ENCODE data around the gene TANGO6.

The TANGO6 gene

GRCh38 chr16:68894714-68895113, 51.4 kb downstream of the TANGO6 start:
- TF ChIP-seq ZFX (IDR thresholded peaks at IDR 0.05; ENCODE audit: borderline replicate concordance), result no peak
- TF ChIP-seq, protein P1, sequence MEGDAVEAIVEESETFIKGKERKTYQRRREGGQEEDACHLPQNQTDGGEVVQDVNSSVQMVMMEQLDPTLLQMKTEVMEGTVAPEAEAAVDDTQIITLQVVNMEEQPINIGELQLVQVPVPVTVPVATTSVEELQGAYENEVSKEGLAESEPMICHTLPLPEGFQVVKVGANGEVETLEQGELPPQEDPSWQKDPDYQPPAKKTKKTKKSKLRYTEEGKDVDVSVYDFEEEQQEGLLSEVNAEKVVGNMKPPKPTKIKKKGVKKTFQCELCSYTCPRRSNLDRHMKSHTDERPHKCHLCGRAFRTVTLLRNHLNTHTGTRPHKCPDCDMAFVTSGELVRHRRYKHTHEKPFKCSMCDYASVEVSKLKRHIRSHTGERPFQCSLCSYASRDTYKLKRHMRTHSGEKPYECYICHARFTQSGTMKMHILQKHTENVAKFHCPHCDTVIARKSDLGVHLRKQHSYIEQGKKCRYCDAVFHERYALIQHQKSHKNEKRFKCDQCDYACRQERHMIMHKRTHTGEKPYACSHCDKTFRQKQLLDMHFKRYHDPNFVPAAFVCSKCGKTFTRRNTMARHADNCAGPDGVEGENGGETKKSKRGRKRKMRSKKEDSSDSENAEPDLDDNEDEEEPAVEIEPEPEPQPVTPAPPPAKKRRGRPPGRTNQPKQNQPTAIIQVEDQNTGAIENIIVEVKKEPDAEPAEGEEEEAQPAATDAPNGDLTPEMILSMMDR (IDR thresholded peaks at IDR 0.05), result no peak
- H3K27ac ChIP-seq, result no peak overlapping the region

GRCh38 chr16:68898026-68898425, 54.7 kb downstream of the TANGO6 start:
- no peak overlapping the region for H3K27ac ChIP-seq
- TF ChIP-seq, protein P1 (IDR thresholded peaks at IDR 0.05), result no peak
- TF ChIP-seq ZFX (IDR thresholded peaks at IDR 0.05; ENCODE audit: borderline replicate concordance), result no peak

DNA sequence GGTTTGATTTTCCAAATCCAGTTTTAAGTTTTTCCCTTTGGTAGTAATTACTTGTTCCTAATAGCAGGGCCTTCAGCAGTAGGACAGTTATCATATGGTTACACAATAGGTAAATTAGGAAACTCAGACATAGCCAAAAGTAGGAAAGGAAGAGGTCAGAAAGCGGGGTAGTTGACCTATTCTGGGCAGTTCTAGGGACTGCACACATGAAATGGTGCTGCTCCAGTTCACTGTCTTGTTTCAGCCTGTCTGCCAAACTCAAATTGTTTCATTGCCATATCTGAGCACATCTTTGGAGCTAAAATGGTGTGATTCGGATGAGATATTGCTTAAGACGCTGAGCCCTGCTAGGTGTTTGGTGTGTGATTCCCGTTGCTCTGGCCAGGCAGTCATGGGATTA, 56.7 kb downstream of the TANGO6 start:
- TF ChIP-seq, protein P1 (IDR thresholded peaks at IDR 0.05), result no peak
- no peak for TF ChIP-seq ZFX (IDR thresholded peaks at IDR 0.05; ENCODE audit: borderline replicate concordance)
- H3K27ac ChIP-seq, result no peak overlapping the region

- TF ChIP-seq ZFX (IDR thresholded peaks at IDR 0.05; ENCODE audit: borderline replicate concordance), result no peak
- TF ChIP-seq, protein P1 (IDR thresholded peaks at IDR 0.05), result peak; percentile 79
- H3K27ac ChIP-seq, result no peak overlapping the region
Observed at GRCh38 chr16:68902003-68902968, 59.0 kb downstream of the TANGO6 start.

- H3K27ac ChIP-seq, result no peak overlapping the region
- TF ChIP-seq, protein P1 (IDR thresholded peaks at IDR 0.05), result no peak
- no peak for TF ChIP-seq ZFX (IDR thresholded peaks at IDR 0.05; ENCODE audit: borderline replicate concordance)
Observed at GRCh38 chr16:68902969-68903345, 59.6 kb downstream of the TANGO6 start.

- TF ChIP-seq, protein P1 (IDR thresholded peaks at IDR 0.05), result no peak
- no peak for TF ChIP-seq ZFX (IDR thresholded peaks at IDR 0.05; ENCODE audit: borderline replicate concordance)
Observed at GRCh38 chr16:68907297-68907696, 64.0 kb downstream of the TANGO6 start.

DNA sequence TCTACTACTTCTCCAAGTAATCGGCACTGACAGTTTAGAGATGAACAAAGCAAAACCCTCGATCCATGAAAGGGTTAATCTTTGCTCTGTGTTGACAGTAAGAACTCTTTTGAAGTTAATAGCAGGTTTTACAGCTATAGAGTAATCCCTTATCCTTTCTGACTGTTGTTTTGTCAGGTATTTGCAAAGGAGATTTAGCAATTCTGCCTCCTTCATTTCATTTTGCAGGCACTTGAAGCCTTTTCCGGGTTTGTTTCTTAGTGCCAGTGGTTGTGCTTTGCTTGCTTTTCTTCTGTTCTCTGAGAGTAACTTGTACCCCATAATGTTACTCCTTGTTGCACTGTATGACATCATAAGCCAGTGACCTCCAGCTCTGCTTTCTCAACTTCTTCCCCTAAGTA, 64.5 kb downstream of the TANGO6 start:
- no peak for TF ChIP-seq ZFX (IDR thresholded peaks at IDR 0.05; ENCODE audit: borderline replicate concordance)
- TF ChIP-seq, protein P1 (IDR thresholded peaks at IDR 0.05), result no peak
- H3K27ac ChIP-seq, result no peak overlapping the region

More at GRCh38 chr16:68907297-68907696, 64.0 kb downstream of the TANGO6 start:
- H3K27ac ChIP-seq, result no peak overlapping the region
